ENCODE results near the gene MBP.

Gene MBP

DNA sequence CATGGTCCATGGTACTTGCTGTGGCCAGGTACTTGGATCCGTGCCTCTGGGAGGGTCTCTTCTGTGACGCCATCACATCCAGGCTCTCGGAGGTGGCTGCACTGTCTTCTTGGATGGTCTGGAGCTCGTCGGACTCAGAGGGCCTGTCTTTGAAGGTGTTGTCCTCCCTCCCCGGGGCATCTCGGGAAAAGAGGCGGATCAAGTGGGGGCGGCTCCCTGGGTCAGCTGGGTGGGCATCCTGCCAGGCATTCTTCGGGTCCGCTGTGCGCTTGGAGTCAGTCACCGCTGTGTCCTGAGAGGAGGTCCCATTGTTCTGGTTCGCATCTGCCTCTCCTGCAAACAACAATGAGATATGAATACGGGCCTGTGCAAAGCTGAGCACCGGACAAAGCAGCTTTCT is 115.6 kb downstream of the MBP start:
- FAIRE-seq, result no peak

DNA sequence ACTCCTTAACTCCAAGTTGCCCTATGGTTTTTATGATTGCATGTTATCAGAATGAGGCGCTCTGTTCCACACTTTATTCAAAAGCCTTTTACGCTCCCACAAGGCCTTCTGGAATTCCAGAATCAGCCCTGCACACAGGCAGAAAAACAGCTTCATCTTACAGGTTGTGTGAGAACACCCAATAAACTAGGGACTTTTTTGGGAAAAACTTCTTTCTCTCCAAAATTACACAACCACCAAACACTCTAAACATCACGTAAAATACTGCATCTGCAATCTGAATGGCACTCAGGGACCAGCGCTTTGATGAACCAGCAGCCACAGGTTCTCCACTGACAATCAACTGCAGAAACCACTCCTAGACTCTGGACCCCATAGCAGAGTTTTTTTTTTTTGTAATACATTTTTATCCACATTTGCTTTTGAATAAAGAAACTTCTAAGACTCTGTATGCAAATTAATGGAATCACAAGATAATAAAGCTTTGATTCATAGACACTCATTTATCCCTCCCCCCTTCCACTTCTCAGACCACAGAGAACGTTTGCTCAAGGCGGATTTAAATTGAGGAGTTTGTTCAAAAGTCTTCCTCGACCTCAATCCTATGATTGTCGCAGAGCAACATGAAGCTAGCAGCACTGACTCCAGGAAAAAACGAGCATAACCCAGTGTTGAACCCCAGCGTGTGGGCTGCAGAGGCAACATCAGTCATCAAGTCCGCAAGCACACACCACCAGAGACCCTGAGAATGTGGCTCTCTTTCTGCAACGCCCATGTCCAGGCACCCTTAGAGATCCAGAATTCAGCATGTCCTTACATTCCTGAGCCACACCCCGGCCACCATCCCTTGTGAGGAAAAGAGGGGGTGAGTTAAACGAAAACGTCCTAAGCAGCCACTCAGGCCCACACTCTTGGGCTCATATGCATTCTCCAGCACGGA is 116.5 kb downstream of the MBP start:
- no peak for FAIRE-seq

DNA sequence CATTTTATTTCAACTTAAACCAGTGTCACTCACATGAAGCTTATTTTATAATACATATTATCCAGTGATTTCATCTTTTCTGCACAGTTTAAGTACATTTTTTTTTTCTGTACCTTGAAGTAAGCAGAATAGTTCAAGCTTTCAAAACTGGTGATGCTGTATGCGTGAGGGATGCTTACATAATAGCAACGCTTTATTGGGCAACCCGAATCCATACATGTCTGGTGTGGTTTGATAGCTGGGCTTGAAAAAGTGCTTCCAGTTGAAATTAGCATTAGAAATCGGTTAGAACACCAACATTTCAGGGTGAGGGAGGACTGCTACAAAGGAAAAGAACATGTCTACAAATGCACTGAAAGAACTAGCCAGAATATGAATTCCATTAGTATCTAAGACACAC is 117.4 kb downstream of the MBP start:
- FAIRE-seq, result no peak

- FAIRE-seq, result no peak
Measured at GRCh38 chr18:77014538-77014937, 118.0 kb downstream of the MBP start.

- FAIRE-seq, result no peak
Measured at GRCh38 chr18:77013811-77014521, 118.6 kb downstream of the MBP start.

DNA sequence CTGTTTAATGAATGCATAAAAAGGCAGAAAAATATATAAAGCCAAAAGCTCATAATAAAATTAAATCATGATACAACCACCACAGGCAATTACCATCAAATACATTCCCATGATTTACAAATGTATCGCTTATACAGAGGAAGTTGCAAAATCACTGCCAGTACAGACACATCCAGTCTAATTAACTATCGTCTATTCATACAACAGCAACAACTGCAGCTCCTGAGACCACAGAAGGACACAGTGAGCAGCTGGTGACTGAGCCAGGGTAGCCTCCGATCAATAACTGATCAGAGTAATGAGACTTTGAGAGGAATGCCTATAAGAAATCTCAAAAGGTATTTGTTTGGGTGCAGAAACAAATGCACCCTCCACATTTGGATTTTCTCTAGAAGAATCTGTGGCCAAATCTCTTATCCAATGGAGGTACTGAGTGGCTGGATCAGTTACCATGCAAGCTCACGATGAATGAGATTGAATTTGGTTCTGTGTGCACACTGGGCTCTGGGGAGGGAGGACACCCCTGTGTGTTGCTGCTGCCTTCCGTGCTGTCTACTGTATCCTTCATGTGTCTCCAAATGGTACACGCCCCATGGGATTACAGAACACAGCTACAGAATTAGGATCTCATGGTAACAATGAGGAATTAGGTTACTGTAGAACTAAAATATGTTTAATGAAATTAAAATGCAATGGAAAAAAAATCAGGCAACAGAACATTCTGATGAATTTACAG is 119.6 kb downstream of the MBP start:
- FAIRE-seq, result no peak

DNA sequence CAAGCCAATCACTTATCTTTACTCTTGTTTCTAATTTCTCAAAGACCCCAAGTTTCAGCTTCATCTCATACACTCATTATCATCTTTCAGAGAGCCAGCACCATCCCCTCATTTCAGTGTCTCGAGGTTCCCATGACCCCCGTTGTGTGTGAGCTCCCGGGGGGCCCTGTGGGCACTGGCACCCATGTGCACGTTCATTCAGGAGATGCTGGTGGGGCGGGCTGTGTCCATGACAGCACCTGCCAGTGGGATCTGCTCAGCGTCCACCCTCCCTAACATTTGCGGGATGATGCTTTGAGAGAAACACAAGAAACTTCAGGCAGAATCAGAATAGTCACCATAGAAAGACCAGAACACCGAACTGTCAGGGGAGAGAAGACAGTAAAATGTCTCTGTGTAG is 120.5 kb downstream of the MBP start:
- FAIRE-seq, result no peak

DNA sequence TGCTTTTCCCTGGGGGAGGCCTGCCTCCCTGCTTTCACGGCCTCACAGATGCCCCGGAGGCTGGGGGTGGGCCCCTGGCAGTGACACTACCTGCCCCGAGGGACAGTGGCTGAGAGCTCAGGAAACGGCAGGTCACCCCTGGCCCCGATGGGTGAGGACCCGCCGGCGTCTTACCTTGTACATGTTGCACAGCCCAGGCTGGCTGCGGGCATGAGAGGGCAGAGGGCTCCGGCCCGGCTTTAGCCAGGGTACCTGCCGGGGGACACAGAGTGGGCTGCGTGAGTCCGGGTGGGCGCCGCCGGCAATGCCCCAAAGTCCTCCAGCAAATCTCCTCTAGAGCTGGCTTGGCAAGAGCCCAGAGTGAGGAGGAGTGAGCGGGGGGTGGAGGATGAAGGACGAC is 122.9 kb downstream of the MBP start:
- no peak for FAIRE-seq

DNA sequence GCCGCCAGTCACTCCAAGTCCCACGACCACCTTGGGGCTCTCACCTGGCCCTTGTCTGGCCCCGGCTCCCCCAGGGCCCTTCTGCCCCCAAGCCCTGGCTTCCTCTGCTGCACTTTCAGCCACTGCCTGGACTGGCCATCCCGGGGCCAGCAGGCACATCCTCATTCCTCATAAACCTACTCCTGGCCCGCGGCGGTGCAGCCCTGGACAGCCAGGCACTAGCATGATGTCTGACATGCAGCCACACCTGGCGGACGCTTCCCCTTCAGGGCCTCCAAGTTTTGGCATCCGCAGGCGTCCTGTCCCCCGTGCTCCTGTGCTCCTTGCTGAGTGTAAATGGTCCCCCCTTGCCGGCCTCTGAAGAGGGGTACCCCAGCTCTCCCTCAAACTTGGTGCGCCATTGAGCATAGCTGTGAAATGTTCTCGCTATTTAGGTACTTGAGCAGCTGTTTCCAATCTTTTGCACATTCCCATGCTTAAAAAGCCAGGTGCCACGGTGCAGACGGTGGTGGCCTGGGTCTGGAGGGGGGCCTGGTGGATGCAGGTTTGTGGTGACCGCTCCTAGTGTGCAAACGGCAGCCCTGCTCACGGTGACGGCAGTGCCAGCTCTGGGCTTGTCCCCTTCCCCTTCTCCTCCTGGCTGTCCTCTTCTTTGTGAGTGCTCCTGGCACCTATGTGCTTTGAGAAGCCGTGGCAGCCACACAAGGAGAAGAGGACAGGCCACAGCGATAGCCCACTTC is 123.8 kb downstream of the MBP start:
- FAIRE-seq, result no peak

DNA sequence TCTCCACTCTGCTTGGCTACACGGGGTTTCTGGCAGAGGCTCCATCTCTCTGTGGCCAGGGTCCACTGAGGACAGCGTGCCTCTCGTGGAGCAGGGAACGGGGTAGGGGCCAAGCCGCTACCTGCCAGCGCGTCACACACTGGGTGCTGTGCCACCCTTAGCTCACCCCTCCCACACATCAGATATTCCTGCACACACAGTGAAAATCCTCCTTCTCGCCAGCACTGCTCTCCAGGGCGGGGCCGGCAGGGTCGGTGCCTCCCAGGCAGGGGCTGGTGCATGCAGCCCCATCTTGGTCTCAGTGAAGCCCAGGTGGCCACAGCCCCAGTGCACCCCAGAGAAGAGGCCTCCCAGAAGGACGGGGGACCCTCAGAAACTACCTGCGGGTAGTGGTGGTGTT is 124.6 kb downstream of the MBP start:
- FAIRE-seq, result no peak

- no peak for FAIRE-seq
Measured at GRCh38 chr18:77007251-77007650, 125.3 kb downstream of the MBP start.

DNA sequence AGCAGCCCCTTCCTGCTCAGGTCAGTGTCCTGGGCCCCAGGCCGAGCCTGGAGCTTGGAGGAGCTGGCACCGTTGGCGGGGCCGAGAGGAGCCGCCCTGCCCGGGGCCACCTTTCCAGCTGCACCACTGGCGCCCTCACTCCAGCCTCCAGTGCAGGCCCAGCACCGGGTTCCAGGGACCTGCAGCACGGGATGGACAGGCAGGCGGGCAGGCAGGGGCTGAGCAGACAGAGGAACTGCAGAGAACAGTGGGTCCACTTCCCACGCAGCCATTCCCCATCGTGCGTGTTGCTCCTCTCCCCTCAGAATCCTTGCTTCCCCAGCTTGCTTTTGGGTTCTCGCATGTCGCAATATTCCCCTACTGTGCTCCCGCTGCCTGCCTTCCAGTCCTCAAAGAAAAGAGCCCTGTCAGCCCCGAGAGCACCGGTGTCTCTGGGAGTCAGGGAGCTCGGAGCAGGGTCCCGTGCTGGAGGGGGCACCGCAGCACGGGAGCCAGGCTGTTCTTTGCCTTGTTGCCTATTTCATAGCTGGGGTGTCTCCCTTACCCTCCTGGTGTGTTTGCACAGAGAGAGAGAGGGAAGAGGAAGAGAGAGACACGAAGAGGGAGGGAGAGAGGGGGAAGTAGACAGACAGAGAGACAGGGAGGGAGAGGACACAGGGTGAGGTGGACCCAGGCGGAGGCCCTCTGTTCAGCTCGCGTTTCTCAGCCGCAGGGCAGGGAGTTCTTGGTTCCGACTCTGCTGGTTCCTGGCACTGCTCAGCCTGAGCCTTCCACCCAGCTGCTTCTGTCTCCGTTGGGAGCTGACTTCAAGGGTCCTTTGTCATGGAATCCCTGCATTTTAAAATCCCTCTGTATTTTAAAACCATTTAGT is 126.0 kb downstream of the MBP start:
- FAIRE-seq, result no peak

DNA sequence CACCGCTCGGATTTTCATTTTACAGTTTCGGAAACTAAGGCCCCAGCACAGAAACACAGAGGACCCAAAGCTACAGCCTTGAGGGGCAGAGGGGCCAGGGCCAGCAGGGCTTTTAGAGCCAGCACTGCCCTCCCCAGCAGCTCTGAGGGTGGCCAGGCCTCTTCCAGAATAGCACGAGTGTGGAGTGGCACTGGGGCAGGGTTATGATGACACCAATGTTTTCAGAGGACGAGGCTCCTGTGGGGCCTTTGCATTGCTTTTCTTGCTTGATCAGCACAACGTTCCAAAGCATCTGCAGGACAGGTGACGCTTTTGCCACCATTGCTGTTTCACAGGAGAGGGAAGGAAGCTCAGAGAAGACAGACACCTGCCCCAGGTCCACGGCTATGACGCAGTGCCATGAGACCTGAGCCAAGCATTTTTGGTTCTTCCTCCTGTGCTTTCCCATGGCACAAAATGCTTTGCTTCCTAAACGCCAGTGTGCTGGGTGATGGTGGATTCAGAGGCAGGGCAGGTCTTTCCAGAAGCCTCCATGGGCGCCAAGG is 126.9 kb downstream of the MBP start:
- FAIRE-seq, result no peak

GRCh38 chr18:77004555-77005380 is 127.8 kb downstream of the MBP start:
- FAIRE-seq, result no peak

DNA sequence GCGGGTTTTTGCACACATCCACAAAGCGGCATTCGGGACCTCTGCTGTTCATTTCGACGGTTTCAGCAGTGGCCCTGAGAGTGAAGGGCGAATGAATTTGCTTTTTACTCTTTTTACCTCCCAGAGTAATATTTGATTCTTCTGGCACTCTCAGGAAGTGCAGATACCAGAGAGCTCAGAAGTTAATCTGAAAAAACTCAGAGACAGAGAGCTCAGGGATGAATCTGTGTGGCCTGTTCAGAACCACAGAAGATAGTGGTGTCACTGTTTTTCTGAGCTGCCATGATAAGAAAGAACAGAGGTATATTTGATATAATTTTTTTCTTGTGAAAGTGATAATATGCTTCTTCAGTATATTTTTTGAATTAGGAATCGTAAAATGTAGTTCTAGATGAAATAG is 129.3 kb downstream of the MBP start:
- no peak for FAIRE-seq

- FAIRE-seq, result no peak
Measured at GRCh38 chr18:77002496-77002895, 130.1 kb downstream of the MBP start.

- FAIRE-seq, result no peak
Measured at GRCh38 chr18:77001979-77002378, 130.6 kb downstream of the MBP start.

- FAIRE-seq, result no peak
Measured at GRCh38 chr18:77001041-77001440, 131.5 kb downstream of the MBP start.

GRCh38 chr18:77000527-77000926 is 132.1 kb downstream of the MBP start:
- FAIRE-seq, result peak; percentile 85

DNA sequence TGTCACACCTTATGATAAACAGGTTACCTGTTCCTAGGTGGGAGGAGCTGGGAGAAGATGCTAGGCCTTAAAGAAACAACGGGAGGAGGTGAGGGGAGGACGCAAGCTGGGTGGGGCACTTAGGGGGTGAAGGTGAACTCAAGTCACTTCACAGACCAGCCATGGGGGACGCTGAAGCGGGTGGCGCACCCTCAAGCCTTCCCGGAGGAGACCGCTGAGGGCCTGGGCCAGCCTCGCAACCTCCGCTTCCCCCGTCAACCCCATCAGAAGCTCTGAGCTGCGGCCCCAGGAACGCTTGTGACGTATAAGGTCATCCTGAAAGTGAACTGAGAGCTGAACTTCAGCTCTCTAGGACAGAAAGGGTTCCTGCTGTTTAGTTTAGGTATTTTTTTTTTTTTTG is 133.5 kb downstream of the MBP start:
- no peak for FAIRE-seq

All from G401.6 (cell line).